T-helper 17 cell (primary cell): Measurements from ENCODE around the gene NPAS3. TPM values are rescaled to one million over a fixed set of nuclear protein-coding genes. Genes with fewer than 3 reads are reported as not detected.

Experiments
- ATAC-seq: fragments of 150-1000 bp; cut with Tn5 transposase; 2 replicates; pipeline ENCODE4 v1.10.0; 2021; ENCODE audit warnings: mild to moderate bottlenecking, moderate library complexity
- DNase-seq, 3 donors: peaks; one replicate each; pipeline versions ENCODE4 v3.0.0 to v3.0.0-alpha.2; 2020 to 2021
- H3K9me3 ChIP-seq: one replicate; pipeline ENCODE4 v1.7.0; 2013; ENCODE audit warnings: low read length, mild to moderate bottlenecking; ENCODE audit not compliant: control insufficient read depth, poor library complexity, severe bottlenecking
- H3K27ac Mint-ChIP-seq: one replicate; pipeline ENCODE4 v1.8.0; 2022; ENCODE audit warnings: mild to moderate bottlenecking, moderate library complexity, mixed read lengths
- H3K27me3 Mint-ChIP-seq: one replicate; pipeline ENCODE4 v1.8.0; 2022; ENCODE audit warnings: mixed read lengths
- H3K36me3 Mint-ChIP-seq: one replicate; pipeline ENCODE4 v1.8.0; 2022; ENCODE audit warnings: low read depth, mixed read lengths
- H3K4me1 Mint-ChIP-seq: one replicate; pipeline ENCODE4 v1.8.0; 2022; ENCODE audit warnings: mild to moderate bottlenecking, mixed read lengths
- H3K4me3 Mint-ChIP-seq: one replicate; pipeline ENCODE4 v1.8.0; 2022; ENCODE audit warnings: mild to moderate bottlenecking, moderate library complexity, mixed read lengths
- total RNA-seq, 4 donors: library from RNA in 2 of 4; stranded (reverse) in 2 of 4; gene quantifications; one replicate each; pipeline ENCODE4 v1.2.3 and lab custom pipeline; 2022 to 2026

The NPAS3 gene
- total RNA-seq, 2 donors from 2014 or later, result not detected

- peaks cover 5% of the 10 kb centered on the region for H3K27me3 Mint-ChIP-seq
- no peak for ATAC-seq
- no peak overlapping the region for H3K27ac Mint-ChIP-seq
- DNase-seq, result no peak
- H3K36me3 Mint-ChIP-seq, result no peaks in the 10 kb centered on the region
- no peaks in the 10 kb centered on the region for H3K9me3 ChIP-seq
- H3K4me1 Mint-ChIP-seq, result no peaks in the 10 kb centered on the region
- no peak overlapping the region for H3K4me3 Mint-ChIP-seq
These were observed 455.3 kb downstream of the NPAS3 start for GRCh38 chr14:33393895-33394368.

GRCh38 chr14:33401311-33401710 lies 462.6 kb downstream of the NPAS3 start:
- no peaks in the 10 kb centered on the region for H3K4me1 Mint-ChIP-seq
- H3K27ac Mint-ChIP-seq, result no peak overlapping the region
- no peaks in the 10 kb centered on the region for H3K27me3 Mint-ChIP-seq
- no peaks in the 10 kb centered on the region for H3K36me3 Mint-ChIP-seq
- DNase-seq, result no peak
- no peak for ATAC-seq
- H3K4me3 Mint-ChIP-seq, result no peak overlapping the region
- H3K9me3 ChIP-seq, result no peaks in the 10 kb centered on the region

GRCh38 chr14:33402604-33403003 lies 463.9 kb downstream of the NPAS3 start:
- no peak for ATAC-seq
- DNase-seq, result no peak
- Mint-ChIP-seq H3K4me3 (no peak overlapping the region), H3K27me3 (peaks cover 3% of the 10 kb centered on the region), H3K36me3 (no peaks in the 10 kb centered on the region), H3K4me1 (no peaks in the 10 kb centered on the region), H3K27ac (no peak overlapping the region)
- H3K9me3 ChIP-seq, result no peaks in the 10 kb centered on the region

GRCh38 chr14:33404054-33404453 lies 465.4 kb downstream of the NPAS3 start:
- no peaks in the 10 kb centered on the region for H3K9me3 ChIP-seq
- no peak for DNase-seq
- no peak overlapping the region for H3K27ac Mint-ChIP-seq
- no peaks in the 10 kb centered on the region for H3K4me1 Mint-ChIP-seq
- H3K36me3 Mint-ChIP-seq, result no peaks in the 10 kb centered on the region
- H3K4me3 Mint-ChIP-seq, result no peak overlapping the region
- H3K27me3 Mint-ChIP-seq, result peaks cover 12% of the 10 kb centered on the region
- no peak for ATAC-seq

GRCh38 chr14:33404964-33405574 lies 466.4 kb downstream of the NPAS3 start:
- Mint-ChIP-seq H3K36me3 (no peaks in the 10 kb centered on the region), H3K27me3 (peaks cover 12% of the 10 kb centered on the region), H3K4me1 (no peaks in the 10 kb centered on the region), H3K27ac (no peak overlapping the region), H3K4me3 (no peak overlapping the region)
- H3K9me3 ChIP-seq, result no peaks in the 10 kb centered on the region
- no peak for ATAC-seq
- DNase-seq, result no peak

- Mint-ChIP-seq H3K36me3 (no peaks in the 10 kb centered on the region), H3K4me3 (no peak overlapping the region), H3K27me3 (peaks cover 12% of the 10 kb centered on the region), H3K27ac (no peak overlapping the region), H3K4me1 (no peaks in the 10 kb centered on the region)
- ATAC-seq (no peak), DNase-seq (no peak)
- no peaks in the 10 kb centered on the region for H3K9me3 ChIP-seq
These were observed 468.1 kb downstream of the NPAS3 start for GRCh38 chr14:33406766-33407165.

GRCh38 chr14:33408291-33408690 lies 469.6 kb downstream of the NPAS3 start:
- Mint-ChIP-seq H3K4me1 (no peaks in the 10 kb centered on the region), H3K27ac (no peak overlapping the region), H3K36me3 (no peaks in the 10 kb centered on the region)

GRCh38 chr14:33412450-33412849 lies 473.8 kb downstream of the NPAS3 start:
- DNase-seq, result no peak
- Mint-ChIP-seq H3K4me1 (no peaks in the 10 kb centered on the region), H3K27ac (no peak overlapping the region)

More at GRCh38 chr14:33408291-33408690, 469.6 kb downstream of the NPAS3 start:
- Mint-ChIP-seq H3K27me3 (peaks cover 21% of the 10 kb centered on the region), H3K4me3 (no peak overlapping the region)
- ATAC-seq (no peak), DNase-seq (no peak)
- H3K9me3 ChIP-seq, result no peaks in the 10 kb centered on the region

GRCh38 chr14:33413381-33413780 lies 474.7 kb downstream of the NPAS3 start:
- Mint-ChIP-seq H3K4me1 (no peaks in the 10 kb centered on the region), H3K27ac (no peak overlapping the region), H3K27me3 (peaks cover 32% of the 10 kb centered on the region), H3K4me3 (no peak overlapping the region), H3K36me3 (no peaks in the 10 kb centered on the region)
- H3K9me3 ChIP-seq, result no peaks in the 10 kb centered on the region
- ATAC-seq, result no peak
- no peak for DNase-seq

More at GRCh38 chr14:33412450-33412849, 473.8 kb downstream of the NPAS3 start:
- ATAC-seq, result no peak
- H3K4me3 Mint-ChIP-seq, result no peak overlapping the region
- no peaks in the 10 kb centered on the region for H3K9me3 ChIP-seq
- H3K27me3 Mint-ChIP-seq, result peaks cover 37% of the 10 kb centered on the region
- no peaks in the 10 kb centered on the region for H3K36me3 Mint-ChIP-seq

- H3K9me3 ChIP-seq, result no peaks in the 10 kb centered on the region
- Mint-ChIP-seq H3K4me1 (peaks cover 1% of the 10 kb centered on the region), H3K4me3 (no peak overlapping the region), H3K27me3 (peaks cover 34% of the 10 kb centered on the region), H3K36me3 (no peaks in the 10 kb centered on the region), H3K27ac (no peak overlapping the region)
- ATAC-seq (no peak), DNase-seq (no peak)
These were observed 475.4 kb downstream of the NPAS3 start for GRCh38 chr14:33414041-33414440.

- Mint-ChIP-seq H3K4me3 (no peak overlapping the region), H3K27me3 (peaks cover 40% of the 10 kb centered on the region), H3K27ac (no peak overlapping the region), H3K4me1 (peaks cover 2% of the 10 kb centered on the region), H3K36me3 (no peaks in the 10 kb centered on the region)
- no peaks in the 10 kb centered on the region for H3K9me3 ChIP-seq
- ATAC-seq, result no peak
- DNase-seq, result no peak
These were observed 481.5 kb downstream of the NPAS3 start for GRCh38 chr14:33420051-33420627.

GRCh38 chr14:33430414-33431035 lies 491.8 kb downstream of the NPAS3 start:
- no peak overlapping the region for H3K4me3 Mint-ChIP-seq
- no peak for ATAC-seq

GRCh38 chr14:33432407-33433023 lies 493.8 kb downstream of the NPAS3 start:
- no peak for DNase-seq

More at GRCh38 chr14:33430414-33431035, 491.8 kb downstream of the NPAS3 start:
- no peaks in the 10 kb centered on the region for H3K9me3 ChIP-seq
- Mint-ChIP-seq H3K27ac (no peak overlapping the region), H3K27me3 (peaks cover 15% of the 10 kb centered on the region), H3K4me1 (no peaks in the 10 kb centered on the region), H3K36me3 (peaks cover 3% of the 10 kb centered on the region)
- no peak for DNase-seq

More at GRCh38 chr14:33432407-33433023, 493.8 kb downstream of the NPAS3 start:
- H3K9me3 ChIP-seq, result no peaks in the 10 kb centered on the region
- Mint-ChIP-seq H3K27me3 (peaks cover 15% of the 10 kb centered on the region), H3K27ac (no peak overlapping the region), H3K4me1 (peaks cover 10% of the 10 kb centered on the region), H3K4me3 (no peak overlapping the region), H3K36me3 (peaks cover 3% of the 10 kb centered on the region)
- ATAC-seq, result no peak
